Esophagus muscularis mucosa (tissue), 2 donors: ENCODE measurements around the gene MYL5.
"Not testable (repeated sequence)": the region's sequence is repeated elsewhere in the genome, so short reads cannot be mapped to it uniquely, and the experiment has no call there.

Source experiments
- EP300 ChIP-seq: sonication (generic); formaldehyde crosslinking; IDR thresholded peaks from one replicate; pipeline ENCODE4 v1.6.1; 2017; ENCODE audit warnings: antibody characterized with exemption
- POLR2A ChIP-seq: fragments of 450-650 bp; IDR thresholded peaks from one replicate; pipeline ENCODE4 v1.6.1; 2017; ENCODE audit warnings: antibody characterized with exemption, moderate library complexity, mild to moderate bottlenecking, low read depth

GRCh38 chr4:706083-706633 lies 31.8 kb downstream of the MYL5 start:
- not testable (repeated sequence) for TF ChIP-seq POLR2A, EP300
